SKM-1 treated with dmso at 0.1 percent for 144 hours (cell line): ENCODE data around the gene PLA2G15.

Experiments
- DNase-seq: peaks from one replicate; lab custom pipeline; 2025; ENCODE audit not compliant: unreplicated experiment; lab: John Stamatoyannopoulos, UW

Gene PLA2G15

GRCh38 chr16:68231384-68232136 is 13.6 kb upstream of the PLA2G15 start:
- DNase-seq, result no peak

GRCh38 chr16:68232335-68232734 is 12.8 kb upstream of the PLA2G15 start:
- no peak for DNase-seq

GRCh38 chr16:68233085-68233834 is 11.9 kb upstream of the PLA2G15 start:
- DNase-seq, result no peak

- DNase-seq, result no peak
Measured at GRCh38 chr16:68233835-68234187, 11.4 kb upstream of the PLA2G15 start.

GRCh38 chr16:68234188-68235107 is 10.7 kb upstream of the PLA2G15 start:
- no peak for DNase-seq

- no peak for DNase-seq
Measured at GRCh38 chr16:68235108-68235886, 9.9 kb upstream of the PLA2G15 start.

- DNase-seq, result no peak
Measured at GRCh38 chr16:68235887-68236136, 9.4 kb upstream of the PLA2G15 start, which contains the start of gene ESRP2. ESRP2 (minus strand) TSS chr16:68236127; CDS start chr16:68236045, 82 bp downstream.

- no peak for DNase-seq
Measured at GRCh38 chr16:68236137-68236825, 8.9 kb upstream of the PLA2G15 start.

GRCh38 chr16:68236826-68237242 is 8.3 kb upstream of the PLA2G15 start:
- DNase-seq, result no peak

- DNase-seq, result peak; percentile 97
Measured at GRCh38 chr16:68237243-68238028, 7.7 kb upstream of the PLA2G15 start.

- DNase-seq, result no peak
Measured at GRCh38 chr16:68238029-68238345, 7.2 kb upstream of the PLA2G15 start.

GRCh38 chr16:68242085-68242484 is 3.1 kb upstream of the PLA2G15 start:
- DNase-seq, result no peak

- DNase-seq, result no peak
Measured at GRCh38 chr16:68242926-68243858, 2.0 kb upstream of the PLA2G15 start.

- DNase-seq, result no peak
Measured at GRCh38 chr16:68244481-68244902, 681 bp upstream of the PLA2G15 start.

GRCh38 chr16:68246121-68246520 is 948 bp downstream of the PLA2G15 start:
- DNase-seq, result no peak

GRCh38 chr16:68246666-68247065 is 1.5 kb downstream of the PLA2G15 start:
- DNase-seq, result no peak

- peak; percentile 27 for DNase-seq
Measured at GRCh38 chr16:68247400-68247799, 2.2 kb downstream of the PLA2G15 start.

GRCh38 chr16:68247932-68248331 is 2.8 kb downstream of the PLA2G15 start:
- DNase-seq, result no peak

- no peak for DNase-seq
Measured at GRCh38 chr16:68249371-68249770, 4.2 kb downstream of the PLA2G15 start.
